Measurements from ENCODE around the gene JAM2.
"Not testable (repeated sequence)": the region's sequence is repeated elsewhere in the genome, so short reads cannot be mapped to it uniquely, and the experiment has no call there.

Gene JAM2

DNA sequence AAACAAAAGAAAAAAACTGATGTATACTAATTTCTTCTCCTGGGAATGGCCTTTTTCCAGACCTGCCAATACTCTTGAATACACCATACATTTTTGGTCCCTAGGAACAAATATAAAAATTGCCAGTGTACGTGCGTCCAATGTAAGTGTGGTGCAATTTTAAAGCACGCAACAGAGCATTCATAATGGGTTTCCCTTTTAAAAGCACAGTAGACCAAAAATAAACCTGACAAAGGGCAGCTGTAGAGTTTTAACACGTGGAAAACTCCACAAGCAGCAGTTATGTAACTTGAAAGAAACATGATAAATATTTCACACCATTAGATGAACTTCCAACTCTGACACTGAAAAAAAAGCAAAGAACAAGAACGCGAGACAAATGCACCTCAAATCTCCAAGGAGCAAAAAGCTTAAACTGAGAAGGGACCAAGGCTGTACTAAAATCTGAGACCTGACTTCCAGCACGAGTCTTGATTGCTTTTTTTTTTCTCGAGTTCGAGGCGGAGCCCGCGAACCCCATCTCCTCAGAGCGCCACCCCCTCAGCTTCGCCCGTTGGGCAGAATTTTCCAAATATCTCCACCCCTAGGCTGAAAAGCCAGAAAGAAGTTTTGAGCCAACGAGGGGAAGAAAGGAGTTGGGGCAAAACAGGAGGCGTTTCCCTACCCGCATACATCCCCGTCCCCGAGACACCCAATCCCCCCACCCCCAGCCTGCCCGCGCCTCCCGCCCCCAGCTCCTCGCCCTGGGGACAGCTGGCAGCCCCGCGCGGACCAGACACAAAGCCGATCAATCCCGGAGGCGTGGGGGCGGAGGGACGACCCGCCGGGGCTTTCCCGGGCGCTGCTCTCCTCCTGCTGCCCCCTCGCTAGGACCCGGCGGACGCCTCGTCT is at the start of gene JAM2:
Gene JAM2, plus strand, starts transcription at position 599 of the 891 bp plus-strand sequence. CDS start 564 bp downstream, outside the sequence.
- DNase-seq = peak; percentile 31

DNA sequence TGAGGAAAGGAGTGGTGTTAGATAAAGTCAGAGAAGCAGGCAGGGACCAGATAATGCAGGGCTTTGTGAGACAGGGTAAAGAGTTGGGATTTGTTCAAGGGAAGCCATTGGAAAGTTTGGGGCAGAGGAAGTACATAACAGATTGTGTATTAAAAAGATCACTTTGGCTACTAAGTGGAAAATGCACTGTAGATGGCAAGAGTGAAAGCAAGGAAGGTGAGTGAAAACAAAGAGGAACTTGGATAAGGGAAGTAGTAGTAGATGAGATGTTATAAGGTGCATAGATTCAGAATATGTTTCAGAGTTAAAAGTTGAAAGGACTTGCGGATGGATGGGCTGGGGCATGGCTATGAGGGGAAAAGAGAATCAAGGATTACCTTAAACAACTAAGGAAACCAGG is 49.2 kb upstream of the JAM2 start:
- DNase-seq = no peak

DNA sequence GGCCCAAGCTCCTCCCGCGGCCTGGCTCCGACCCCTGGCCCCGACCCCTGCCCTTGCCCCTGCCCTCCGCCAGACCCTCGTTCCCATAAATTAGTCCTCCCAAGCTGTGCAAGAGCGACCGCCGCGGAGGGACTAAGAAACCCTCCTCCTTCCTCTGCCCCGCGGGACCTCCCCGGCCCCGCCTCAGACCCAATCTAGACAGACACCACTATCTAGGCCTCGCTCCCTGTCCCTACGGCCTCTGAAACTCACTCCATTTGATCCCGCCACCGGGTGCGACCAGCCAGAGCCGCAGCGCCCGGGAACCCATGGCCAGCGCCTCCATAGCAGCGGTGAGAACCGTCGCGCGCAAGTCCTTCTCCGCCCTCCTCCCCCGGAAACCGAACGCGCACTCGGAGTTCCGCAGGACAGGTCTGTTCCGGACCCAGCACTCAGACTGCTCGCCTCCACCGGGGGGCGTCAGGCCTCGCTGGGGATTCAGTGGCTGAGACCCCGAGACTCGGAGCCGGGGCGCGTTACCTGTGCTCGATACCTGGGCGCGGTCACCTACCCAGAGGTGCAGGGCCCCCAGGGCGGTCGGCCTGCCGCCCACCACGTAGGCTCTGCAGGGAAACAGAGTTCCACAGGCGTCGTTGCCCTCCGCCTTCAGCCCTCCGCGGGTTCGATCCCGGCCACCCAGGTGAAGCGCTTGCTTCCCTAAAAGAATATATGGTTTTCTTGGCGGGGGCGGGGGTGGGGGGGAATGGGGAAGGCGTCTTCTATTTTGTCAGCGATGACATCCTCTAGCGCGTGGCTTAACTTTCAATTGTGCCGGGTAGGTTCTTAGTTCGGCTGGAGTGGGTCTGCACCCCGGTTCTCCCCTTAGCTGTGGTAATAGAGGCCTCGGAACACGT is 31.7 kb upstream of the JAM2 start, which contains the start of gene MRPL39:
Gene MRPL39, minus strand, starts transcription at position 331 of the 893 bp plus-strand sequence. Its CDS starts 6 bp downstream, at position 325.
- peak; percentile 91 for DNase-seq

GRCh38 chr21:25608044-25608737 is 30.9 kb upstream of the JAM2 start:
- DNase-seq = peak; percentile 84

GRCh38 chr21:25614441-25614840 is 24.6 kb upstream of the JAM2 start:
- DNase-seq = no peak

- no peak for DNase-seq
Observed at GRCh38 chr21:25615880-25616279, 23.2 kb upstream of the JAM2 start.

DNA sequence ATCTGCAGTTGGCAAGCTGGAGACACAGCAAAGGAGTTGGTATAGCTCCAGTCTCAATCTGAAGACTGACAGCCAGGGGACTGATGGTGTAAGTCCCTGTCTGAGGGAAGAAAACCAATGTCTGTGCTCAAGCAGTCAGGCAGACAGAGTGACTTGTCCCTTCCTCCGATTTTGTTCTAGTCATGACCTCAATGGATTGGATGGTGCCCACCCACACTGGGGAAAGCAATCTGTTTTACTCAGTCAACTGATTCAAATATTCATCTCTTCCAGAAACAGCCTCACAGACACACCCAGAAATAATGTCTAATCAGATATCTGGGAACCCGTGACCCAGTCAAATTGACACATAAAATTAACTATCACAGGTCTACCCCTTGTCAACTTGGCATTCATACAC is 19.9 kb upstream of the JAM2 start:
- no peak for DNase-seq

DNA sequence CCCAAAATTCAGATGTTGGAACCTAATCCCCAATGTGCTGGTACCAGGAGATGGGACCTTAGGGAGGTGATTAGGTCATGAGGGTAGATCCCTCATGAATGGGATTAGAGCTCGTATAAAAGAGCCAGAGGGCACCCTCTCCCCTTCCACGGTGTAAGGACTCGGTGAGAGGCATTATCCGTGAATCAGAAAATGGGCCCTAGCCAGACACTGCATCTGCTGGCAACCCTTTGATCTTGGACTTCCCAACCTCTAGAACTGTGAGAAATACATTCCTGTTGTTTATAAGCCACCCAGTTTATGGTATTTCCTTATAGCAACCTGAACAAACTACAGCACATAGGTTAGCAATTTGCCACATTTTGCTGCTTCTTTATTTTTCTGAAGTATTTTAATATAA is 14.5 kb upstream of the JAM2 start:
- DNase-seq = no peak

GRCh38 chr21:25625036-25625435 is 14.0 kb upstream of the JAM2 start:
- DNase-seq = no peak

DNA sequence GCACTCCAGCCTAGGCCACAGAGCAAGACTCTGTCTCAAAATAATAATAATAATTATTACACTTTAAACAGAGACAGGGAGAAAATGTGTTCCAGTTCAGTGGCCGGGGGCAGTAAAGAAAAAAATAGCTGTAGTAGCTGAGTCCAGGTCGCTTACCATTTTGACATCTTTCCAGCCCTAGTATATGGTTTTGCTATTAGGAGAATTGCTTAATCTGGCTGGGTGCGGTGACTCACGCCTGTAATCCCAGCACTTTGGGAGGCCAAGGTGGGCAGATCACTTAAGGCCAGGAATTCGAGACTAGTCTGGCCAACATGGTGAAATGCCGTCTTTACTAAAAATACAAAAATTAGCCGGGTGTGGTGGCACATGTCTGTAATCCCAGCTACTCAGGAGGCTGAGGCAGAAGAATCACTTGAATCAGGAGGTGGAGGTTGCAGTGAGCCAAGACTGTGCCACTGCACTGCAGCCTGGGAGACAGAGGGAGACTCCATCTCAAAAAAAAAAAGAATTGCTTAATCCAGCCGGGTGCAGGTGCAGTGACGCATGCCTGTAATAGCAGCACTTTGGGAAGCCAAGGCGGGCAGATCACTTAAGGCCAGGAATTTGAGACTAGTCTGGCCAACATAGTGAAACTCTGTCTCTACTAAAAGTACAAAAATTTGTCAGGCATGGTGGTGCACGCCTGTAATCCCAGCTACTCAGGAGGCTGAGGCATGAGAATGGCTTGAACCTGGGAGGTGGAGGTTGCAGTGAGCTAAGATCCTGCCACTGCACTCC is 13.1 kb upstream of the JAM2 start:
- not testable (repeated sequence) for DNase-seq

- DNase-seq = peak; percentile 5
Observed at GRCh38 chr21:25626757-25627156, 12.3 kb upstream of the JAM2 start.

GRCh38 chr21:25632296-25632695 is 6.8 kb upstream of the JAM2 start:
- no peak for DNase-seq

DNA sequence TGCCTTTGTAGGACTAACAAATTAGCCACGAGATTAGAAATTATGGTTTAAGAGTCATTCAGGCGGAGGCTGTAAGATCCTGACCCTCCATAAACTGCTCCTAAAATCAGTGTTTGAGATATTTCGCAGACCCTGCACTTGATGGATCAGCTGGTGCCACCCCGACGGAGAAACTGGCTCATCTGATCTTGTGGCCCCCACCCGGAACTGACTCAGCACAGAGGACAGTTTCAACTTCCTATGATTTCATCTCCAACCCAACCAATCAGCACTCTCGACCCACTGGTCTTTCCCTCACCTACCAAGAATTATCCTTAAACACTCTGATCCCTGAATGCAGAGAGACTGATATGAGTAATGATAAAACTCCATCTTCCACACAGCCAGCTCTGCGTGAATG is 3.7 kb upstream of the JAM2 start:
- DNase-seq = no peak

- DNase-seq = no peak
Observed at GRCh38 chr21:25636727-25637126, 2.3 kb upstream of the JAM2 start.

- DNase-seq = no peak
Observed at GRCh38 chr21:25637851-25638659, 1.0 kb upstream of the JAM2 start.

GRCh38 chr21:25639551-25640201 is 618 bp downstream of the JAM2 start:
- peak; percentile 30 for DNase-seq

DNA sequence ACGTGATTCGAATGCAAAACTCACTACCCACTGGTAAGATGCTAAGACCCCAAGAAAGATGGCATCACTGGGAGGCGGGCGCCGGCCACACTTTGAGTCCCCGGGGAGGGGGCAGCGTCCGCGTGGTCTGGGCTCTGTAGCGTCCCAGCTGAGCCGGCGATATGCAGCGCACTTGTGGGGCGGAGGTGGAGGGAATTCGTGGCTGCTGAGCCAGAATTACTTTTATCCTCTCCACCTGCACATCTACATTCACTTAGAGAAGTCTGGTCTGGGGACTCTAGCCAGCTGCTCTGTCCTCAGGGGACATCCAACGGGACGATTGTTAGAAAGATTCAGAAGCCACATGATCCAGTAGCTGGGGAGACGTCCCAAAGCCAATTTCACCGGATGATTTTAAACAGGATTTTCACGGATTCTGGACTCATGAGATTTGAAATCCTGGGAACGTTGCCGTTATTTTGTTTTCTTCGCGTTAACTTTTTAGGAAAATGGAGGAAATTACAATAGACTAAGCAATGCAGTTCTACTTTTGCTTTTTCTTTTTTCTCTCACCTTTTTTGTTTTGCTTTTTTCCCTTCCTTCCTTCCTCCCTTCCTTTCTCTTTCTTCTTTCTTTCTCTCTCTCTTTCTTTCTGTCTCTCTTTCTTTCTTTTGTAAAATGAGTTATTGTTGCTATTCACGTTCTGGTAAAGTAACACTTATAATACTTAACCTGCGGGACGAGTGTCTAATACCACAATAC is 1.3 kb downstream of the JAM2 start:
- peak; percentile 17 for DNase-seq

DNA sequence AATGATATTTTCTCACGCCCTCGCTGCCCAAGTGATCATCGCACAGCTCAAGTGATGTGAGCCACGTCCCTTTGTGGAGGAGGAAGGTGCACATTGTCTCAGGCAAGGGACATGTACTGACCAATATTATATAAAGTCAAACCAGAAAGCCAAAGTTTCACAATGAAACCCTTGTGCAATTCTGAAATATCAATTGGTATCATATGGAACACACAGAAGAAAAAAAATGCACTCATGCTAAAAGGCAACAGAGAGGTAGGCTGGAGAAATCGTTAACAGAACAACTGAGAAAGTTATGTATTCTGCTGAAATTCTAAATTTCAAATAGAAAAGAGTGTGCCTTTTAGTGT is 1.9 kb downstream of the JAM2 start:
- no peak for DNase-seq

GRCh38 chr21:25643486-25643885 is 4.4 kb downstream of the JAM2 start:
- no peak for DNase-seq

- no peak for DNase-seq
Observed at GRCh38 chr21:25646474-25646873, 7.4 kb downstream of the JAM2 start.
